GM20431 (cell line): Measurements from ENCODE around the gene HSDL1.

Experiments
- in situ Hi-C: fragments of 300-500 bp; cut with MseI, MboI; formaldehyde crosslinking; loops from one replicate; pipeline ENCODE4 v1.15.0; 2020; ENCODE audit warnings: low sequenced_read_pairs; ENCODE audit not compliant: unreplicated experiment

HSDL1 gene

GRCh38 chr16:84178146-84178765, 33.3 kb upstream of the HSDL1 start:
- in situ Hi-C loops: loop anchor here (25.0 kb wide), 1 partner anchor 216 kb away; the partner anchor contains the start of genes NECAB2 and OSGIN1

DNA sequence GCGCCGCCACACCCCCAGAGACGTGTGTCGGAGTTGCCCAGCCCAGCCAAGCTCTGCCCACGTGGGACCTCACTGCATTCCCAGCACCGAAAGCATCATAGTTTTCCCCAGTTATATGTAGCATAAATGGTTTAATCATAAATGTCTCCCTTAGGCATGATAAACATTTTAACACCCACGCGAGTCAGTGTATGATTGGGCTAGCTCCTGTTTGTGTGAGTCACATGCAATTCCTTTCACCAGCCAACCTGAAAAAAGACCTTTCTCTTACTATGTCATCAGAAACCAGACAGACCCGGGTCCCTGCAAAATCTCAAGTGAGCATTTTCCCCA, 32.7 kb upstream of the HSDL1 start:
- in situ Hi-C loops: loop anchor here (25.0 kb wide), 1 partner anchor 215 kb away; the partner anchor contains the start of genes NECAB2 and OSGIN1

- in situ Hi-C loops: loop anchor here (25.0 kb wide), 1 partner anchor 214 kb away; the partner anchor contains the start of genes NECAB2 and OSGIN1
Observed at GRCh38 chr16:84176192-84177053, 31.4 kb upstream of the HSDL1 start.

DNA sequence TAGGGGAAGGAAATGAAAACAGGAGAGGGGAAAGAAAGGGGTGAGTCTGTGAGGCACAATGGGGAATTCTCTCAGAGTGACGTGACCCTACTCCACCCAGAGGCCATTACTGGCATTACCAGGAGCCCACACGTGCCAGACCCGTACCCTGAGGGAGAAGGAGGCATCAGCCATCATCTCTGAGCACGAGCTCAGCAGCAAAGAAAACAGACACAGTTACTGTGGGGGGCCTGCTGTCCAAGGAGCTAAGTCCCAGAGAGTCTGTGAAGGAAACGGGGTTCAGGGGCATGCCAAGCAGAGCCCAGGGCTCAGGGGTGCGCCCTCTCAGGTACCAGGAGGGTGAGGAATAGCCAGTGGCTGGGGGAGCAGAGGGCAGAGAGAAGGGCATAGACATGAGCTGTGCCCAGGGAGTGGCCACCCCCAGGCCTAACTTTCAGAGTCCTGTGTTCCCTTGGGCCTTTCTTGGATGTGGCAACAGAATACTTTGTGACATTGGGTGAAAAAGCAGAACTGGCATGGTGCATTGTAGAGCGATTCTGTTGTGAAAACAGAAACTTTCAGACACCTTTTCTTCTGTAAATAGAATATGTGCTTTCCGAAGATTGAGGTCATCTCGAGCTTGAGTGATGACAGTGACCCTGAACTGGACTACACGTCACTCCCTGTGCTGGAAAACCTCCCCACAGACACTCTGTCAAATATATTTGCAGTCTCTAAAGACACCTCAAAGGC, 30.5 kb upstream of the HSDL1 start:
- in situ Hi-C loops: loop anchor here (25.0 kb wide), 1 partner anchor 213 kb away; the partner anchor contains the start of genes NECAB2 and OSGIN1

GRCh38 chr16:84174396-84174795, 29.4 kb upstream of the HSDL1 start:
- in situ Hi-C loops: no loop called here

DNA sequence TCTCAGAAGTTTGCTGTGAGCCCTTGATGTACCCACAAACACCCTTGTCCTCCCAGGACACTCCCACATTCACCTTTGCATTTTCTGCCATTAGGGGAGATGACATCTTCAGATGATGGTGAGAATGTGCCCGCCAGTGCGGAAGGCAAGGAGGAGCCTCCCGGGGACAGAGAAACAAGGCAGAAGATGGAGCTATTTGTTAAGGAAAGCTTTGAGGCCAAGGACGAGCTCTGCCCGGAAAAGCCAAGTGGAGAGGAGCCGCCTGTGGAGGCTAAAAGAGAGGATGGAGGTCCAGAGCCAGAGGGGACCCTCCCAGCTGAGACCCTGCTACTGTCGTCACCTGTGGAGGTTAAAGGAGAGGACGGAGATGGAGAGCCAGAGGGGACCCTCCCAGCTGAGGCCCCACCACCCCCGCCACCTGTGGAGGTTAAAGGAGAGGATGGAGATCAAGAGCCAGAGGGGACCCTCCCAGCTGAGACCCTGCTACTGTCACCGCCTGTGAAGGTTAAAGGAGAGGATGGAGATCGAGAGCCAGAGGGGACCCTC, 24.9 kb upstream of the HSDL1 start:
- in situ Hi-C loops: no loop called here

DNA sequence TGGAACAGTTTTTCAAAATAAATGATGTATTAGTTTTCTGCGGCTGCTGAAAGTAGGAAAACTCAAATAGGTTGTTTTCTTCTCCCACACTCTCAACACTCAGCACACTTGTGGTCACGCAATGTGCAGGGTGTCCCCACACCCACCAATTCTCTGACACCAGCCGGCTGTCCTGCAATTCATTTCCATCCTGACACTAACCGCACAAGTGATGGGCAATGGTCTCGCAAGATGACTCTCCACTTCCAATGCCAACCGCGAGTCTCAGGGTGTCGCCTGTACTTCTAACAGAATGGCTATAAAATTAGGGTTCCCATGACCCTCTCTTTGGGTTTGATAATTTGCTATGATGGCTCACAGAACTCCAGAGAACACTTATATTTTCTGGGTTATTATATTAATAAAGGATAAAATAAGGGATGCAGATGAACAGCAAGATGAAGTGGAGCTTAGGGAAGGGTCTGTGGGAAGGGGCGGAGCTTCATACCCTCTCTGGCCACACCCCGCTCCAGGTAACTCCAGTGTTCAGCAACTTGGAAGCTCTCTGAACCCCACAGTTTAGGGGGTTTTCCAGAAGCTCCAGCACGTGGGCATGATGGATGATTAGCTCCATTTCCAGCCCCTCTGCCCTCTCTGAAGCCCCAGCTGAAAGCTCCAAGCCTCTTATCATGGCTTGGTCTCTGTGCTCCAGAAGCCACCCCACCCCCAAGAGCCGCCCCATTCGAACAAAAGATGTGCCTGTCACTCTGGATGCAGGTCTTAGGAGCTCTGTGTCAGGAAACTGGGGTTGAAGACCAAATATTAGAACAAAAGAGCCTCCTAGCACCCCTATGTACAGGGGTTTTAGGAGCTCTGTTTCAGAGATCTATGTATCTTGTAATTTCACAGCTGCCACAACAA, 22.1 kb upstream of the HSDL1 start:
- in situ Hi-C loops: no loop called here

DNA sequence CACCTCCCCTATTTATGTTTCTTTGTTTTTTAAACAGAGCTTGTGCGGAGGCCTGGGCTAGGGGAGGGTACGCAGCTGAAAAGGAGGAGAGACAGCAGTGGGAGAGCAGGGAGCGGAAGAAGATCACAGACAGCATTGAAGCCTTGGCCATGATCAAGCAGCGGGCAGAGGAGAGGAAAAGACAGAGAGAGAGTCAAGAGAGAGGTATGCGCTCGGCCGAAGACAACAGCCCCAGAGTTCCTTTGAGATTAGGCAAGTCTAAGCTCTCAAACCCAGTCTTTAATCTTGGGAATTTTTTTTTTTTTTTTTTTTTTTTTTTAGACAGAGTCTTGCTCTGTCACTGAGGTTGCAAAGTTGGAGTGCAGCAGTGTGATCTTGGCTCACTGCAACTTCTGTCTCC, 20.8 kb upstream of the HSDL1 start:
- in situ Hi-C loops: no loop called here

GRCh38 chr16:84161801-84162200, 16.8 kb upstream of the HSDL1 start:
- in situ Hi-C loops: no loop called here

GRCh38 chr16:84161037-84161436, 16.1 kb upstream of the HSDL1 start:
- in situ Hi-C loops: no loop called here

GRCh38 chr16:84159800-84160199, 14.8 kb upstream of the HSDL1 start:
- in situ Hi-C loops: no loop called here

DNA sequence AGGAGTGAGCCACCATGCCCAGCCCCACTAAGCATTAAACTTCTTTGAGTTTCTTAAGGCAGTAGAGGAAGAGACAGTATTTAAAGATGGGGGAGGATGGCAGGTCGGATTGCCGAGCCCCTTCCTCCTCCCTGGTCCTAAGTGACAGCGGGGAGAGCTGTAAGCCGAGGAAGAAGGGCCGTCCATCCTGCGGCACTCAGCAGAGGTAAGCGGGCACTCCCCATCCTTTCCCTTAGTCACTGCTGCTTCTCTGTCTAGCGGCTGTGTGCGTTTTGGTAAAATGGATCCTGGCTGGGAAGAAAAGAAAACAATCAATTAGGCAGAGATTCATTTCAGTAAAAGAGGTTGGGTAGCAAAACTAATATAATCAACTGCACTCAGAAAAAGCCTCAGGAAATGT, 14.0 kb upstream of the HSDL1 start:
- in situ Hi-C loops: no loop called here

DNA sequence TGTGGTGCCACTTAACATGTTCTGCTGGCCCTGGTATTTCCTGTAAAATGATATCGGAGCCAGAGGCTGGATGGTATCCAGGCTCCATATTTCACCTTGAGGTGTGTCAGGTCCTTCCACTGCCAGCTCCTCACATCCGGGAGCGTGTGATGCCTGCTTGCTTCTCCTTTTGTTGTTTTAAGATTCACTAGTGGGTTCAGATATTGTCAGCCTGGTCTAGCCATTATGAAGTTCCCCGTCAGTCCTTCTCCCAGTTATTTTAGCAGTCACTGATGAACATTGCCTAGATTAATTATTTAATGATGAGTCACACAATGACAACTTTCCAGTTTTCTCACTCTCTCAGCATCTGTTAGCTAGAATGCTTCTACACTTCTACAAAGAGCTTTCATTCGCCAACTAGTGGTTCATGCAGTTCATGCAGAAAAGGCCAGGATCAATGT, 11.4 kb upstream of the HSDL1 start:
- in situ Hi-C loops: no loop called here

DNA sequence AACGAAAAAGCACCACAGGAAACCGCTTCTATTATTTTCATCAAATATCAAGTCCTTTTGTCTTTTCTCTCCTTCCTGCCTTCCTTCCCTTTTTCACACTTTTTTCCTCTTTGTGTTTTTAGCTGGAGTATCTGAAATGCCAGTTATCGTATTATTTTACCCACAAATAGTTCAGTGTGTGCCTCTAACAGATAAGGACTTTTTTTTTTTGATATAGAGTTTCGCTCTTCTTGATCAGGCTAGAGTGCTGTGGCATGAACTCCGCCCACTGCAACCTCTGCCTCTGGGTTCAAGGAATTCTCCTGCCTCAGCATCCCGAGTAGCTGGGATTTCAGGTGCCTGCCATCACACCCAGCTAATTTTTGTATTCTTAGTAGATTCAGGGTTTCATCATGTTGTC, 10.8 kb upstream of the HSDL1 start:
- in situ Hi-C loops: no loop called here

DNA sequence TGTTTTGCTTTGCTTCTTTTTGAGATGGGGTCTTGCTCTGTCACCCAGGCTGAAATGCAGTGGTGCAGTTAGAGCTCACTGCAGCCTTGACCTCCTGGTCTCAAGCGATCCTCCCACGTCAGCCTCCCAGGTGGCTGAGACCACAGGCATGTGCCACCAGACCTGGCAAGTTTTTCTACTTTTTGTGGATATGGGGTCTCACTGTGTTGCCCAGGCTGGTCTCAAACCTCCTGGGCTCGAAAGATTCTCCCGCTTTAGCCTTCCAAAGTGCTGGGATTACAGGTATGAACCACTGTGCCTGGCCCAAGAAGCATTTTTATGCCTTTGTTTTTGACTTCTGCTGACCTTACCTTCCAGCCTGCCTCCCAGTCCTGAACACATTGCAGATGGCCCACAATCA, 10.2 kb upstream of the HSDL1 start:
- in situ Hi-C loops: no loop called here

- in situ Hi-C loops: no loop called here
Observed at GRCh38 chr16:84153660-84154214, 8.8 kb upstream of the HSDL1 start.

GRCh38 chr16:84150926-84151325, 5.9 kb upstream of the HSDL1 start:
- in situ Hi-C loops: no loop called here

DNA sequence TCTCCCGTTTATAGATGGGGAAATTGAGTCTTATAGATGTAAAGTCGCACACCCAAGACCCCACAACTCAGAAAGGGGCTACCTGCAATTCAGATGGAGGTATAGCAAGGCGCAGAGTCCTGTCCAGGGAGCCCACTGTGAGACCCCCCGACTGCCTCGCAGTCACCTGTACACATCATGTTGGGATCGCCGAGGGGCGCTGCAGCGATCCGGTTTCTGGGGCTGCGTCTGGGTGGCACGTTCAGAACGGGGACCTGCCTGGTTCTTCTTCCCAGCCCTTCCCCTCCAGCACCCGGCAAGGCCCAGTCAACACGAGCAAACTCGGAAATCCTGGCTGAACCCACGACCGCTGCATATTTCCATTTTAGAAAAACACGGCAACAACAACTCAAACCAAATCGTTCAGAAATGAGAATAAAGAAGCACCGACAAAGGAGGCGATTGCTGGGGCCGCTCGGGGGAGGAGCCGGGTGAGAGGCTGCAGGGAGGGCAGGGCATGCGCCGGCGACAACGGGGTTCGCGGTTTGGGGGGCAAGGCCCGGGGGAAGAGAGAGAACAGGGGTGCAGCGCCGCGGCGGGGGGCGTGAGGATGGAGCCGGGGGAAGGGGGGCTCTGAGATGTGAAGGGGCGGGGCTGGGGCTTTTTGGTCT, 643 bp downstream of the HSDL1 start:
- in situ Hi-C loops: no loop called here

GRCh38 chr16:84143784-84144199, 1.2 kb downstream of the HSDL1 start:
- in situ Hi-C loops: no loop called here
